H1 (cell line): ENCODE results near the gene MAPKAPK2. TPM values are rescaled to one million over a fixed set of nuclear protein-coding genes. Genes with fewer than 3 reads are reported as not detected.

Experiments used
- YY1 ChIP-seq: IDR thresholded peaks from 2 replicates; pipeline ENCODE4 v1.6.1; 2011; ENCODE audit warnings: low read depth, mild to moderate bottlenecking, low read length
- polyA plus RNA-seq, 7 experiments: library from polyadenylated mRNA; depleted of rRNA in 3 of 7; stranded (reverse) in 5 of 7; unstranded in 2 of 7; fragments of >200 nt in 5 of 7; fragments of 200-250 nt in 2 of 7; gene quantifications; 1 replicate in 5 of 7; 2 replicates in 1 of 7; 4 replicates in 1 of 7; pipeline versions ENCODE4 v1.2.1 to v1.2.3, GENCODE V29; 2011 to 2013; ENCODE audit warnings: missing spikeins in 2 of 7, mixed read lengths in 2 of 7
- total RNA-seq: library from RNA; stranded (reverse); fragmentation: NEBNext Ultra II Directional; extraction: Animal tissue kit (Norgen Biotek cat#: 25700); gene quantifications from 2 replicates; pipeline ENCODE4 v1.2.1, GENCODE V29; 2021

MAPKAPK2 gene
- total and polyA plus RNA-seq, 2 of the 8 experiments (the other 6 are each of a cell fraction or from before 2014, with no cell fraction given) = 27.5 to 44.9 TPM

- no peak for TF ChIP-seq YY1
Measured at GRCh38 chr1:206686478-206687249, 2.0 kb downstream of the MAPKAPK2 start (continued).
